ENCODE data around the gene SAMD8. TPM values are rescaled to one million over a fixed set of nuclear protein-coding genes. Genes with fewer than 3 reads are reported as not detected.

The SAMD8 gene
- total RNA-seq, 1 donor from 2014 or later = 24.6 TPM

GRCh38 chr10:75072727-75073126, 38.7 kb upstream of the SAMD8 start:
- DNase-seq = no peak
- Histone ChIP-seq H3K36me3 (no peaks in the 10 kb centered on the region), H3K4me3 (no peak overlapping the region), H3K9me3 (replicated peaks) (no peaks in the 10 kb centered on the region), H3K4me1 (peaks cover 22% of the 10 kb centered on the region), H3K27ac (replicated peaks) (no peak overlapping the region), H3K27me3 (ENCODE audit: low read depth) (no peaks in the 10 kb centered on the region)
- no peak for TF ChIP-seq CTCF (IDR thresholded peaks at IDR 0.05; ENCODE audit: borderline replicate concordance)
- intact Hi-C loops (cut with micrococcal nuclease) = no loop called here

GRCh38 chr10:75073442-75073841, 38.0 kb upstream of the SAMD8 start:
- intact Hi-C loops (cut with micrococcal nuclease) = no loop called here
- no peak for DNase-seq
- peaks cover 22% of the 10 kb centered on the region for H3K4me1 ChIP-seq
- TF ChIP-seq CTCF (IDR thresholded peaks at IDR 0.05; ENCODE audit: borderline replicate concordance) = no peak
- no peaks in the 10 kb centered on the region for H3K36me3 ChIP-seq
- H3K4me3 ChIP-seq = no peak overlapping the region
- no peak overlapping the region for H3K27ac ChIP-seq (replicated peaks)
- no peaks in the 10 kb centered on the region for H3K27me3 ChIP-seq (ENCODE audit: low read depth)
- no peaks in the 10 kb centered on the region for H3K9me3 ChIP-seq (replicated peaks)

GRCh38 chr10:75074711-75075445, 36.6 kb upstream of the SAMD8 start:
- no peak for TF ChIP-seq CTCF (IDR thresholded peaks at IDR 0.05; ENCODE audit: borderline replicate concordance)
- Histone ChIP-seq H3K4me3 (no peak overlapping the region), H3K36me3 (no peaks in the 10 kb centered on the region), H3K4me1 (peaks cover 22% of the 10 kb centered on the region), H3K9me3 (replicated peaks) (no peaks in the 10 kb centered on the region), H3K27ac (replicated peaks) (no peak overlapping the region), H3K27me3 (ENCODE audit: low read depth) (no peaks in the 10 kb centered on the region)
- DNase-seq = no peak
- intact Hi-C loops (cut with micrococcal nuclease) = no loop called here

GRCh38 chr10:75076348-75076747, 35.1 kb upstream of the SAMD8 start:
- TF ChIP-seq CTCF (IDR thresholded peaks at IDR 0.05; ENCODE audit: borderline replicate concordance) = no peak
- intact Hi-C loops (cut with micrococcal nuclease) = no loop called here
- DNase-seq = no peak
- no peaks in the 10 kb centered on the region for H3K36me3 ChIP-seq
- peaks cover 1% of the 10 kb centered on the region for H3K9me3 ChIP-seq (replicated peaks)
- no peaks in the 10 kb centered on the region for H3K27me3 ChIP-seq (ENCODE audit: low read depth)
- H3K27ac ChIP-seq (replicated peaks) = no peak overlapping the region
- H3K4me3 ChIP-seq = no peak overlapping the region
- peaks cover 8% of the 10 kb centered on the region for H3K4me1 ChIP-seq

GRCh38 chr10:75079436-75080083, 31.9 kb upstream of the SAMD8 start:
- intact Hi-C loops (cut with micrococcal nuclease) = no loop called here

More at GRCh38 chr10:75079436-75080083, 31.9 kb upstream of the SAMD8 start:
- H3K9me3 ChIP-seq (replicated peaks) = peaks cover 4% of the 10 kb centered on the region
- no peak for TF ChIP-seq CTCF (IDR thresholded peaks at IDR 0.05; ENCODE audit: borderline replicate concordance)
- DNase-seq = no peak
- no peaks in the 10 kb centered on the region for H3K36me3 ChIP-seq
- H3K4me1 ChIP-seq = no peaks in the 10 kb centered on the region
- H3K4me3 ChIP-seq = no peak overlapping the region
- H3K27me3 ChIP-seq (ENCODE audit: low read depth) = no peaks in the 10 kb centered on the region
- no peak overlapping the region for H3K27ac ChIP-seq (replicated peaks)
